Hypothalamus (tissue), 51 donors: ENCODE results near the gene NR2E1.

Source experiments
- DNase-seq, 51 donors: peaks; one replicate each; lab custom pipeline; 2025; lab: John Stamatoyannopoulos, UW

Gene NR2E1

GRCh38 chr6:108170332-108171290 is 4.8 kb downstream of the NR2E1 start:
- peak in 1 of 51 donors; percentile 6 for DNase-seq

- DNase-seq = no peak
These were observed 5.6 kb downstream of the NR2E1 start for GRCh38 chr6:108171291-108171917.

- DNase-seq = no peak
These were observed 6.2 kb downstream of the NR2E1 start for GRCh38 chr6:108171918-108172516.

GRCh38 chr6:108174371-108175175 is 8.8 kb downstream of the NR2E1 start:
- no peak for DNase-seq

- no peak for DNase-seq
These were observed 9.4 kb downstream of the NR2E1 start for GRCh38 chr6:108175176-108175591.

GRCh38 chr6:108175592-108176279 is 9.9 kb downstream of the NR2E1 start:
- DNase-seq = no peak

GRCh38 chr6:108176281-108177089 is 10.7 kb downstream of the NR2E1 start:
- DNase-seq = no peak

GRCh38 chr6:108179741-108180140 is 13.9 kb downstream of the NR2E1 start:
- DNase-seq = no peak

- no peak for DNase-seq
These were observed 14.4 kb downstream of the NR2E1 start for GRCh38 chr6:108180266-108180665.

- no peak for DNase-seq
These were observed 15.0 kb downstream of the NR2E1 start for GRCh38 chr6:108180776-108181175.

GRCh38 chr6:108186226-108186625 is 20.4 kb downstream of the NR2E1 start:
- no peak for DNase-seq

GRCh38 chr6:108187519-108187918 is 21.7 kb downstream of the NR2E1 start:
- no peak for DNase-seq

GRCh38 chr6:108193131-108193530 is 27.3 kb downstream of the NR2E1 start:
- DNase-seq = no peak

- no peak for DNase-seq
These were observed 28.0 kb downstream of the NR2E1 start for GRCh38 chr6:108193835-108194234.

GRCh38 chr6:108194503-108194902 is 28.7 kb downstream of the NR2E1 start:
- no peak for DNase-seq

GRCh38 chr6:108195209-108195608 is 29.4 kb downstream of the NR2E1 start:
- no peak for DNase-seq

- DNase-seq = no peak
These were observed 33.1 kb downstream of the NR2E1 start for GRCh38 chr6:108198761-108199498.

- DNase-seq = no peak
These were observed 34.4 kb downstream of the NR2E1 start for GRCh38 chr6:108200186-108200585.

GRCh38 chr6:108200631-108201030 is 34.8 kb downstream of the NR2E1 start:
- DNase-seq = no peak
